ENCODE measurements around the gene DCAF7. TPM values are rescaled to one million over a fixed set of nuclear protein-coding genes. Genes with fewer than 3 reads are reported as not detected.

Gene DCAF7
- total RNA-seq, 1 donor from 2014 or later: 34.1 TPM

- no peak for DNase-seq (ENCODE audit: extremely low spot score in 2 of 2)
- intact Hi-C loops (cut with DNase I): no loop called here
- Histone ChIP-seq H3K9me3 (no peaks in the 10 kb centered on the region), H3K36me3 (no peaks in the 10 kb centered on the region), H3K4me3 (no peak overlapping the region), H3K4me1 (no peaks in the 10 kb centered on the region), H3K27me3 (no peaks in the 10 kb centered on the region), H3K27ac (no peak overlapping the region)
- no peak for TF ChIP-seq POLR2A (IDR thresholded peaks at IDR 0.05)
- no peak for TF ChIP-seq POLR2AphosphoS5 (IDR thresholded peaks at IDR 0.05; ENCODE audit: insufficient read depth in 1 of 2, low read depth in 1 of 2)
- TF ChIP-seq CTCF (IDR thresholded peaks at IDR 0.05): no peak
Measured at GRCh38 chr17:63505341-63505740, 44.9 kb upstream of the DCAF7 start.

GRCh38 chr17:63506627-63507026 lies 43.6 kb upstream of the DCAF7 start:
- Histone ChIP-seq H3K27ac (no peak overlapping the region), H3K27me3 (no peaks in the 10 kb centered on the region), H3K9me3 (no peaks in the 10 kb centered on the region), H3K4me3 (no peak overlapping the region), H3K36me3 (no peaks in the 10 kb centered on the region), H3K4me1 (no peaks in the 10 kb centered on the region)
- intact Hi-C loops (cut with DNase I): no loop called here
- TF ChIP-seq POLR2AphosphoS5 (IDR thresholded peaks at IDR 0.05; ENCODE audit: insufficient read depth in 1 of 2, low read depth in 1 of 2) (no peak), POLR2A (IDR thresholded peaks at IDR 0.05) (no peak), CTCF (IDR thresholded peaks at IDR 0.05) (no peak)
- no peak for DNase-seq (ENCODE audit: extremely low spot score in 2 of 2)

- H3K27me3 ChIP-seq: no peaks in the 10 kb centered on the region
- intact Hi-C loops (cut with DNase I): no loop called here
Measured at GRCh38 chr17:63511331-63511730, 38.9 kb upstream of the DCAF7 start.

GRCh38 chr17:63512388-63512787 lies 37.9 kb upstream of the DCAF7 start:
- intact Hi-C loops (cut with DNase I): no loop called here
- no peaks in the 10 kb centered on the region for H3K9me3 ChIP-seq
- DNase-seq (ENCODE audit: extremely low spot score in 2 of 2): no peak

More at GRCh38 chr17:63511331-63511730, 38.9 kb upstream of the DCAF7 start:
- Histone ChIP-seq H3K4me3 (no peak overlapping the region), H3K9me3 (no peaks in the 10 kb centered on the region), H3K36me3 (no peaks in the 10 kb centered on the region), H3K27ac (no peak overlapping the region), H3K4me1 (no peaks in the 10 kb centered on the region)
- no peak for DNase-seq (ENCODE audit: extremely low spot score in 2 of 2)
- TF ChIP-seq POLR2A (IDR thresholded peaks at IDR 0.05) (no peak), POLR2AphosphoS5 (IDR thresholded peaks at IDR 0.05; ENCODE audit: insufficient read depth in 1 of 2, low read depth in 1 of 2) (no peak), CTCF (IDR thresholded peaks at IDR 0.05) (no peak)

More at GRCh38 chr17:63512388-63512787, 37.9 kb upstream of the DCAF7 start:
- TF ChIP-seq POLR2A (IDR thresholded peaks at IDR 0.05): no peak
- no peak for TF ChIP-seq POLR2AphosphoS5 (IDR thresholded peaks at IDR 0.05; ENCODE audit: insufficient read depth in 1 of 2, low read depth in 1 of 2)
- TF ChIP-seq CTCF (IDR thresholded peaks at IDR 0.05): no peak
- Histone ChIP-seq H3K27me3 (no peaks in the 10 kb centered on the region), H3K36me3 (no peaks in the 10 kb centered on the region), H3K4me1 (no peaks in the 10 kb centered on the region), H3K4me3 (no peak overlapping the region), H3K27ac (no peak overlapping the region)
